ENCODE data around the gene CTBP2. TPM values are rescaled to one million over a fixed set of nuclear protein-coding genes. Genes with fewer than 3 reads are reported as not detected.
A peak's percentile ranks its signal among the peaks of the same experiment; 100 is the strongest.
"Not testable (repeated sequence)": the region's sequence is repeated elsewhere in the genome, so short reads cannot be mapped to it uniquely, and the experiment has no call there.

Gene CTBP2
- total and polyA plus RNA-seq, 2 donors = 45.3 to 49.8 TPM

DNA sequence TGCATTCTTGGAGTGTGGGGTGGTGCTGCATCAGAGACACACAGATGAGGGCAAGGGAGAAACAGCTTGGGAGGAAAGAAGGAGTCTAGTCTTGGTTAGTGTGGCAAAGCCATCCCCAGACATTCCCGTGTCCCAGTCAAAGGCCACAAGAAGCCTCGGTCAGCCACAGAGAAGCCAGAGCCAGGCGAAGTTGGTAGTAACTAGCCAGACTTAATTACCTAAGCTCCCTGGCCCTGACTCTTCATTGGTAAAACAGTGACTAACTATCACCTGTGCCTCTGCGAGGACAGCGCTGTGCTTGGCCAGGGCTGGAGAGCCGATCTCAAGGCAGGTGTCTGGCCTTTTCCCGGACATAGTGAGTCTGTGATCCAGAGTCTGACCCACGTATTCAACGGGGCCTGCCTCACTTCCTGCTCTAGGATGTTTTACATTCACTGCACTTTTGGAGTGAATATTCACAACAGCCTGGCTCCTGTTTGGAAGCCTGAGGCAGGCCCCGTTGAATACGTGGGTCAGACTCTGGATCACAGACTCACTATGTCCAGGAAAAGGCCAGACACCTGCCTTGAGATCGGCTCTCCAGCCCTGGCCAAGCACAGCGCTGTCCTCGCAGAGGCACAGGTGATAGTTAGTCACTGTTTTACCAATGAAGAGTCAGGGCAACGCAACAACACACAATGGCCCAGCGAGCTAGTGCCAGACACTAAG, 9.8 kb downstream of the CTBP2 start:
- WGBS = 83% methylated on average over 16 of the region's 16 CpGs
- not testable (repeated sequence) for H3K4me1 ChIP-seq (ENCODE audit: insufficient read depth); DNase-seq (ENCODE audit: extremely low spot score); H3K4me3 ChIP-seq (ENCODE audit: low read depth, low read length); H3K27ac ChIP-seq (ENCODE audit: low read depth); H3K36me3 ChIP-seq (ENCODE audit: insufficient read depth)

DNA sequence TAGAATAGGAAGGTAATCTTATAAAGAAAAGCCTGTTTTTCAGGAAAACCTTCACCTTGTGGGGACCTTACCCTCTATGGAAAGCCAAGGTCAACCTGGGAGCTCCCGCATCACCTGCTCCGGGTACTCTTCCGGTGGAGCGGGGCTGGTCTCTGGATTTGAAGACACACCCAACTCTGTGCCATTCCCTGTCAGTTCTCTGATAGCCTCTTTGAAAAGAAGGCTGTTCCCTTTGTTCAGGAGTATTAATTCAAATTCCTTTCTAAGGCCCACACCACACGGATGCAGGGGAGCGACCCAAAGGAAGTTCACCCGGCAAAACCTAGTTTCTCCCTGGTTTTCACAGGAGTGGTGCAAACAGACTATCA, 10.7 kb downstream of the CTBP2 start:
- Histone ChIP-seq H3K36me3 (ENCODE audit: insufficient read depth) (no peaks in the 10 kb centered on the region), H3K4me1 (ENCODE audit: insufficient read depth) (no peaks in the 10 kb centered on the region), H3K4me3 (ENCODE audit: low read depth, low read length) (no peak overlapping the region), H3K27ac (ENCODE audit: low read depth) (no peak overlapping the region)
- WGBS = 84% methylated on average over 7 of the region's 7 CpGs
- DNase-seq (ENCODE audit: extremely low spot score) = no peak

DNA sequence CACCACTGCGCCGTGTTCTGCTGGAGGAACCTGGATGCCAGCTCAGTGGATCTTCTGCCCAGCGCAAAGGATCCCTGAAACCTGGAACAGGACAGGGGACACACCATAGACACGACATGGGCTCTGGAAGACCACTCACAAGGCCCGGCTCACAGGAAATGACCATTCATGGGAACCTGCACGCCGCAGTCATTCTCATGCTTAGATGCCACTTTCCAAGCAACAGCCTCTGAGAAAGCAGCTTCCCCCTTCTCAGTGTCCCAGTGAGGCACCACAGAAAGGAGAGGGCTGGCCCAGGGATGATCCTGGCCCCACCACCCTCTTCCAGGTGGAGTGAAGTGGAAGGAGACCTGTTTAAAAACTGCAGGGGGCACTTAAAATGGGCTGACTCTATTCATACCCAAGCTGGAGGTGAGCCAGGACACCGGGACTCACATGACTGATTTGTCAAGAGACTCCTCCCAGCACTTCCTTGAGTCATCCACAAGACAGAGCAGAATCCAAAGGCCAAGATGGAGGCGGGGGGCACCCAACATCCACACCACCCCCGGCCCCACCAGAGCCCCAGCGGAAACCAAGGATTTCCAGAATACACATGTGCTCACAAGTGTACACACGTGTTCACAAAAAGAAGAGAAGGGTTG, 11.2 kb downstream of the CTBP2 start:
- 71% methylated on average over 12 of the region's 12 CpGs for WGBS
- DNase-seq (ENCODE audit: extremely low spot score) = no peak
- H3K36me3 ChIP-seq (ENCODE audit: insufficient read depth) = no peaks in the 10 kb centered on the region
- H3K4me1 ChIP-seq (ENCODE audit: insufficient read depth) = no peaks in the 10 kb centered on the region
- no peak overlapping the region for H3K4me3 ChIP-seq (ENCODE audit: low read depth, low read length)
- H3K27ac ChIP-seq (ENCODE audit: low read depth) = no peak overlapping the region

DNA sequence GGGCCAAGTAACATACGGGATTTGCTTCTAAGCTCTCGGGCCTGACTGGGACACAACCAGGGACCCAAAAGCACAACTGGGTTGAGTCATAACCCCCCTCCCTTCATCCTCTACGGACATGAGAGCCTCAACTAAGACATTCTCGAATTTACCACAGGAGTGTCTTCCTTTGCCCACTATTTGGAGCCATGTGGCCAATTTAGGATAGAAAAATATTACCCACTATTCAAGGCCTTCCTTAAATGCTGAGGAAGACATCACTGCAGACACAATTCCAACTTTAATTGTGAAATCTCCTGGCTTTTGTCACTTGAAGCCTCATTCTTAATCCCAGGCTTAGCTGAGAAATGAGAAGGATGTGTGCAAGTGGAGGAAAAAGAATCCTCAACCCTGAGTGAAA, 11.8 kb downstream of the CTBP2 start:
- 23% methylated on average over 4 of the region's 4 CpGs for WGBS
- DNase-seq (ENCODE audit: extremely low spot score) = no peak
- Histone ChIP-seq H3K4me1 (ENCODE audit: insufficient read depth) (no peaks in the 10 kb centered on the region), H3K27ac (ENCODE audit: low read depth) (no peak overlapping the region), H3K4me3 (ENCODE audit: low read depth, low read length) (no peak overlapping the region), H3K36me3 (ENCODE audit: insufficient read depth) (no peaks in the 10 kb centered on the region)

DNA sequence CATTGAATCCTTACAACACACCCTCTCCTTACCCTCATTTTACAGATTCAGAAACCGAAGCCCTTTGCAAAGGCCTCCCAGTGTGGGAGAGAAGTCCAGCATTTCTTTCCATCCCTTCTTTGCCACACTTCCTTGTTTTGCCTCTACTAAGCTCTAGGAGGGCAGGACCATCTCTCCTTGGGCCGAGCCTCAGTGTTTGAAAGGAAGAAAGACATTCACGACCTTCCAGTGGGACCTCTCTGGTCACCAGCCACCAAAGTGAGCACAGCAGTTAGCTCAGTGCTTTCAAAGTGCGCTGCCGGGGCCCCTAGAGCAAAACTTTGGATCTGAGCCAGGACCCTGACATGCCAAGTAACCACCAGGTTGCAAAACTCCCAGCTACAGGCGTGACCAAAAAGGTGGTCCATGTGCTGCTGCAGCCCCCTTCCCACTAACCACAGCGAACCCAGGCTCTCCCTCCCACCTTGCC, 12.4 kb downstream of the CTBP2 start:
- Histone ChIP-seq H3K27ac (ENCODE audit: low read depth) (no peak overlapping the region), H3K4me3 (ENCODE audit: low read depth, low read length) (no peak overlapping the region), H3K36me3 (ENCODE audit: insufficient read depth) (no peaks in the 10 kb centered on the region), H3K4me1 (ENCODE audit: insufficient read depth) (no peaks in the 10 kb centered on the region)
- DNase-seq (ENCODE audit: extremely low spot score) = no peak
- 22% methylated on average over 7 of the region's 7 CpGs for WGBS

DNA sequence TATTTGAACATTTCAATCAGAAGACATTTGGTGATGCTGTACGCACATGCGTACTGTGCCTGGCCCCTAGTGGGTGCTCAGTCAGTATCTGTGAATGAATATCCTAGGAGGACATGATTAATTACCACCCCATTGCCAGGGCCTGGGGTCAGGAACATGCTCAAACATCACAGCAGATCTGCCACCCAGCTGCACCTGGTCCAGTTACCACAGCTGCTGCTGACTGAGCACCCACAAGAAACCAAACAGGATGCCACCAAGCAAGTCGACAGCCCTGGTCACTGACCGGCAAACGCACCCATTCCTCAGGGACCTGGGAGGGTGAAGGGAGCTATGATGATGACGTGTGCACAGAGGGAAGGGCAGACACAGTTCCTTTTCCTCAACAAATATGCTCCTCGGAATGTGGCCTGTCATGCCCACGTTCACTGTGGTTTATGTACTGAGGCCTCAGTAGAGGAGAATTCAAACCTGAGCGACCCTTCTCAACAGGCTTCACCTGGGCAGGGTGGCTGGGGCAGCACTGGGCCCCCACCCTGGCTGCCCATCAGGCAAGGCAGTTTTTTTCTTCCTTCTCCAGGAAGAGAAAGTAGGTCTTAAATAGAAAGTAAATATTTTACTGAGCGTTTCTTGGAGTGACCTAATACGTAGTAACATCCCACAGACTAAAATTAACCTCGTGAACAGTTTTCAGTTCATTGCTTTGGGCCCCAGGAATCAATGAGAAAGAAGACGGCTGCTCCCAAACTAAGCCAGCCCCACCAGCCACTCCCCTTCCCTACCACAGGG, 13.4 kb downstream of the CTBP2 start:
- no peak overlapping the region for H3K4me3 ChIP-seq (ENCODE audit: low read depth, low read length)
- H3K36me3 ChIP-seq (ENCODE audit: insufficient read depth) = no peaks in the 10 kb centered on the region
- peak overlapping the region; percentile 34 for H3K27ac ChIP-seq (ENCODE audit: low read depth)
- 33% methylated on average over 13 of the region's 13 CpGs for WGBS
- no peaks in the 10 kb centered on the region for H3K4me1 ChIP-seq (ENCODE audit: insufficient read depth)
- no peak for DNase-seq (ENCODE audit: extremely low spot score)

DNA sequence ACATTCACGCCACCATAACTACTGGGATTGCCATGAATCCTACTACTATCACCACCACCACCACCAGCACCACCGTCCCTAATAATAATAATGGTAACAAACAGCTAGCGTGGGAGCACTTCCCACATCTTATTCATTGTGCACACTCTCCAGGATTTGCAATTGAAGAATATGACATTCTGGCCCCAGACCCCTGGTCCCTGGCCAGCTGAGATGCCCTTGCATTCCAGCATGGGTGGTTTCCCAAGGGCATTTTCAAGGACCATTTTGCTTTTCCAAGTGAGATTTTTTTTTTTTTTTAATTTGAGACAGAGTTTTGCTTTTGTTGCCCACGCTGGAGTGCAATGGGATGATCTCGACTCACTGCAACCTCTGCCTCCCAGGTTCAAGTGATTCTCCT, 14.7 kb downstream of the CTBP2 start:
- Histone ChIP-seq H3K4me3 (ENCODE audit: low read depth, low read length) (no peak overlapping the region), H3K4me1 (ENCODE audit: insufficient read depth) (no peaks in the 10 kb centered on the region), H3K36me3 (ENCODE audit: insufficient read depth) (no peaks in the 10 kb centered on the region), H3K27ac (ENCODE audit: low read depth) (no peak overlapping the region)
- DNase-seq (ENCODE audit: extremely low spot score) = no peak
- 96% methylated on average over 5 of the region's 5 CpGs for WGBS

DNA sequence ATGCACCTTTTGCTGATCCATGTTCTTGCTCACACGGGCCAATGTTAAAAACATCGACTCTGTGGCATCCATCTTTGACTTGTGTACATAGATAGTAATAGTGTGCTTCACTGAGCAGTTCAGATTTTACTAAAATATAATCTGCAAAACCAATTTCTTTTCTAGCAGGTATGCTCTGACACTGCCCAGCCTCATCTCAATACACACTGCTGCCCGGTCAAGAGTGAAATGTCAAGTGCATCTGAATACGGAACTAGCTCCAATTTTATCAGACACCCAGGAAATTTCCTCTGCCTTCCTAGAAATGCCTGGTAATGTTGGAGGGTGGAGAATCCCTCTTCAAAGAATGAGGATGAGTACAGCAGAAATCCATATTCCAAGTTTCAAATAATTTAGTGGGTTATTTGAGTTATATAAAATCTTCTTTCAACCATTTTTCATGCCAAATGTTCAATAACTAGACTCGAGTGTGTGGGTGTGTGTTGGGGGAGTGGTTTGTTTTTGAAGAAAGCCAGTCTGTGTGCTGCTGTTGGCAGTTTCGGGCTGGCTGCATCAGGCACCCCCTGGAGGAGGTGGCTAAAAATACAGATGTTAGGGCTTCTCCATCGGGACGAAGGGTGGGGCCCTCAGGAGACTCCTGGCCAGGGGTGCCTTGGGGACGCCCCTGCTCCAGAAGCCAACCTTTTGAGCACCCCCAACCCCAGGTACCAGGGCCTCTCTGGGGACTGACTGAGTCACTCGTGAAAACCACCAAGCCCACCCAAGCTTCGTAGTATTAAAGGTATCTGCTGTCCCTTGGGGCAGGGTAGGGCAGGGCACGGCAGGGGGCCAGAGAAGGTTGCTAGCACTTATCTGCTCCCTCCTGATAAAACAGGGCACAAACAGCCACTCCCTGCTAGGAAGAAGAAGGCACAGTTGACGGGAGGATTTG, 15.4 kb downstream of the CTBP2 start:
- H3K36me3 ChIP-seq (ENCODE audit: insufficient read depth) = no peaks in the 10 kb centered on the region
- 53% methylated on average over 13 of the region's 13 CpGs for WGBS
- no peak overlapping the region for H3K4me3 ChIP-seq (ENCODE audit: low read depth, low read length)
- H3K4me1 ChIP-seq (ENCODE audit: insufficient read depth) = no peaks in the 10 kb centered on the region
- DNase-seq (ENCODE audit: extremely low spot score) = no peak
- no peak overlapping the region for H3K27ac ChIP-seq (ENCODE audit: low read depth)

DNA sequence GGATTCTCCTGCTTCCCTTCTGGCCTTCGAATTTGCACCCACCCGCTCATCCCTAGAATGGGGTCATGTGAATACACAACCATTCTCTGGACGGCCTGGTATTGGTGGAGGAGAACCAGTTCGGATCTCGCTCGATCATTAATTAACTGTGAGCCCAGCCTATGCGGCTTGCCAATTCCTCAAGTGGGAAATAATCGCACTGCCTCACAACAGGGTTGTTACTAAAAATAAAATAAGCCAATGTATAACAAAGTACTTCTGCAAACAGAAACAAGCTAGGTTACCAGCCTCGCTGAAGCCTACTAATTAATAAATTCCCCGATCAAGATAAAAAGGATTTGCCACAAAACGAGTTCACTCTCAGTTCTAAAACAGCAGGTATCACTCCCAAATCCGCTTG, 16.2 kb downstream of the CTBP2 start:
- H3K4me1 ChIP-seq (ENCODE audit: insufficient read depth) = no peaks in the 10 kb centered on the region
- no peak for DNase-seq (ENCODE audit: extremely low spot score)
- no peak overlapping the region for H3K27ac ChIP-seq (ENCODE audit: low read depth)
- no peaks in the 10 kb centered on the region for H3K36me3 ChIP-seq (ENCODE audit: insufficient read depth)
- no peak overlapping the region for H3K4me3 ChIP-seq (ENCODE audit: low read depth, low read length)
- whole genome bisulfite sequencing = 59% methylated on average over 12 of the region's 12 CpGs

DNA sequence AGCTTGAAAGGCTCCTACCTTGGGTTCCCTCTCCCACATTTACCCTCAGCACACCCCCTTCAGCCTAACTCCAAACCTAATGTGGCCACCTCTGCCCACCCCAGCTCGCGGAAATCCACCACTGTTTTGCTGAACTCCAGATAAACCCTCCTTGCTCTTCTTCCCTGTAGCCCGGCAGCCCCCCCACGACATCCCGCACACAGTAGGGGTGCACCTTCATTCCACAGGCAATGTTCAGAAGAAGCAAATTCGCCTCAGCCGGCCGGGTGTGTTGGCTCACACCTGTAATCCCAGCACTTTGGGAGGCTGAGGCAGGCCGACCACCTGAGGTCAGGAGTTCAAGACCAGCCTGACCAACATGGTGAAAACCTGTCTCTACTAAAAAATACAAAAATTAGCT, 17.4 kb downstream of the CTBP2 start:
- 92% methylated on average over 9 of the region's 9 CpGs for WGBS
- Histone ChIP-seq H3K4me1 (ENCODE audit: insufficient read depth) (no peaks in the 10 kb centered on the region), H3K27ac (ENCODE audit: low read depth) (no peak overlapping the region), H3K4me3 (ENCODE audit: low read depth, low read length) (no peak overlapping the region), H3K36me3 (ENCODE audit: insufficient read depth) (no peaks in the 10 kb centered on the region)
- no peak for DNase-seq (ENCODE audit: extremely low spot score)

DNA sequence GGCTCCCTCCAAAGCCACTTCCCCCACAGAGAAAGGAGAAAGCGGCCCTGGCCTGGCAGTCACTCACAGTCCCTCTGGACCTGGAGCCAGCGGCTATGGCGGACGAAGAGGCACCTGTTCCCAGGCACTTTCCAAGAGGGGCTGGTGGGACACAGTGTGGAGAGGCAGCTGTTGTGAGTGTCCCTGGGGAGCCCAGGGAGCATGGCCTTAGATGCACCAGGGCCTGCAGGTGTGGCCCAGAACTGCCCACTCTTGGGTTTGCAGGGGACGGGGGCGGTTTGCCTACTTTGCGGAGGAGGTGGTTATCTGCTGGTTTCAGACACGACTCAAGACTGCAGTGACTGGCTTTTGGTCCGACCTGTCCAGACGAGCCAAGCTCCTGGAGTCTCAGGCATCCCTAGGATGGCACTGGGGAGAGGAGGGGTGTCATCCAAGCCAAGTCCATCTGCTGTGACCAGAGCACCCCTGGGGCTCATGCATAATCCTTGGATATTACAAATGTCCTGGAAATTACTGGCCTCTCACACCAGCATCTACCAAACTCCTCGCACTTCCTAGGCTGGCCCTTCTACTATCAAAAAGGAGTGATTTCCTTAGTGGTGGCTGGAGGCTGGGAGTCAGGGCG, 18.4 kb downstream of the CTBP2 start:
- Histone ChIP-seq H3K27ac (ENCODE audit: low read depth) (no peak overlapping the region), H3K4me3 (ENCODE audit: low read depth, low read length) (no peak overlapping the region), H3K36me3 (ENCODE audit: insufficient read depth) (no peaks in the 10 kb centered on the region), H3K4me1 (ENCODE audit: insufficient read depth) (no peaks in the 10 kb centered on the region)
- WGBS = 94% methylated on average over 12 of the region's 12 CpGs
- no peak for DNase-seq (ENCODE audit: extremely low spot score)

DNA sequence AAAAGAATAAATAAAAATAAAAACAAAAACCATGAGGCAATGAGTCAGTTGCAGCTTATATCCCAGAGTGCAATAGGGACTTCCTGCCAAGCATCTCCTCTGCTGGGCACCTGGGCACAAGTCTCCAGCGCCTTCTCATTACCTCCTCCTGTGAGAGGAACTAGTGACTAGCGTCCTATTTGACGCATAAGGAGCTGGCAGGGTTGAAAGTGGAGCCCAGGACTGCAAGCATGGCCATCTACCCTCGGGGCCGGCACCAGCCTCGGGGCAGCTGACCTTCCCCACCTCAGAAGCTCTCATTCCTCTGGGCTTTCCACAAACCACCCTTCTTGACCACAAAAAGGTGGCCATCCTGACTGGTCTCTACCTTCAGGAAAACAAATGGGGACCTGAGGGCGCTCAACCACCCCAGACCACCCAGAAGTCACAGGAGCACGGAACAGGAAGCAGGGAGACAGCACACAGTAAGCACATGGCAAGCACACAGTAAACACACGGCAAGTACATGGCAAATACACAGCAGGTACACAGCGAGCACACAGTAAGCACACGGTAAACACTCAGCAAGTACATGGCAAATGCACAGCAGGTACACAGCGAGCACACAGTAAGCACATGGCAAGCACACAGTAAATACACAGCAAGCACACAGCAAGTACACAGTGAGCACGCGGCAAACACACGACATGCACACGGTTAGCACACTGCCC, 19.1 kb downstream of the CTBP2 start:
- no peaks in the 10 kb centered on the region for H3K36me3 ChIP-seq (ENCODE audit: insufficient read depth)
- no peaks in the 10 kb centered on the region for H3K4me1 ChIP-seq (ENCODE audit: insufficient read depth)
- WGBS = 93% methylated on average over 16 of the region's 16 CpGs
- no peak overlapping the region for H3K27ac ChIP-seq (ENCODE audit: low read depth)
- no peak for DNase-seq (ENCODE audit: extremely low spot score)
- H3K4me3 ChIP-seq (ENCODE audit: low read depth, low read length) = no peak overlapping the region

All from urinary bladder (tissue), 4 donors.